DND-41 (cell line): Measurements from ENCODE around the gene UNCX.

Experiments used
- ATAC-seq: fragments of 200-7000 bp; cut with Tn5 transposase; 3 replicates; pipeline ENCODE4 v1.9.1; 2021; ENCODE audit warnings: low read depth; ENCODE audit not compliant: insufficient read depth
- DNase-seq: peaks from one replicate; pipeline ENCODE4 v3.0.0-alpha.2; 2020
- H2AFZ ChIP-seq: 2 replicates; pipeline ENCODE4 v1.6.0; 2012; ENCODE audit warnings: low read depth, low read length
- H3K27ac ChIP-seq: 2 replicates; pipeline ENCODE4 v1.5.1; 2012; ENCODE audit warnings: low read length, inconsistent platforms
- H3K27me3 ChIP-seq: fragments of 200-600 bp; sonication (generic); 2 replicates; pipeline ENCODE4 v1.6.0; 2012; ENCODE audit warnings: low read length, mild to moderate bottlenecking, inconsistent platforms; ENCODE audit not compliant: insufficient read depth, poor library complexity
- H3K36me3 ChIP-seq: 2 replicates; pipeline ENCODE4 v1.5.1; 2012; ENCODE audit warnings: low read length, inconsistent platforms; ENCODE audit not compliant: insufficient read depth
- H3K4me1 ChIP-seq: 2 replicates; pipeline ENCODE4 v1.5.1; 2012; ENCODE audit warnings: mild to moderate bottlenecking, low read length; ENCODE audit not compliant: insufficient read depth
- H3K4me2 ChIP-seq: 2 replicates; pipeline ENCODE4 v1.6.0; 2012; ENCODE audit warnings: mild to moderate bottlenecking, moderate library complexity, low read length, inconsistent platforms; ENCODE audit not compliant: insufficient read depth
- H3K4me3 ChIP-seq, 2 experiments: fragments of 200-600 bp in 1 of 2; shearing (Covaris generic) in 1 of 2; 2 replicates each; pipeline ENCODE4 v1.5.1; 2012 to 2016; ENCODE audit warnings: inconsistent platforms in 2 of 2, low read length in 2 of 2, mild to moderate bottlenecking in 2 of 2, low read depth in 1 of 2, moderate library complexity in 1 of 2
- H3K79me2 ChIP-seq: 2 replicates; pipeline ENCODE4 v1.6.0; 2012; ENCODE audit warnings: low read length, inconsistent platforms; ENCODE audit not compliant: insufficient read depth
- H3K9ac ChIP-seq: 2 replicates; pipeline ENCODE4 v1.6.0; 2012; ENCODE audit warnings: low read depth, mild to moderate bottlenecking, inconsistent platforms, low read length, moderate library complexity
- H3K9me3 ChIP-seq: 2 replicates; pipeline ENCODE4 v1.5.1; 2012; ENCODE audit warnings: low read length, moderate library complexity, mild to moderate bottlenecking, inconsistent platforms; ENCODE audit not compliant: insufficient read depth, severe bottlenecking
- H4K20me1 ChIP-seq: 2 replicates; pipeline ENCODE4 v1.6.0; 2012; ENCODE audit warnings: low read length; ENCODE audit not compliant: insufficient read depth
- EZH2 ChIP-seq: IDR thresholded peaks from 3 replicates; pipeline ENCODE4 v1.6.1; 2012; ENCODE audit warnings: borderline replicate concordance, low read depth, mild to moderate bottlenecking, moderate library complexity, low read length, inconsistent platforms; ENCODE audit not compliant: severe bottlenecking
- TF ChIP-seq, protein P1 (sequence below): IDR thresholded peaks from 2 replicates; pipeline ENCODE4 v1.5.1; 2012; ENCODE audit warnings: borderline replicate concordance, low read length, moderate library complexity, mild to moderate bottlenecking; ENCODE audit not compliant: poor library complexity, severe bottlenecking; ENCODE audit errors: extremely low read depth

UNCX gene

DNA sequence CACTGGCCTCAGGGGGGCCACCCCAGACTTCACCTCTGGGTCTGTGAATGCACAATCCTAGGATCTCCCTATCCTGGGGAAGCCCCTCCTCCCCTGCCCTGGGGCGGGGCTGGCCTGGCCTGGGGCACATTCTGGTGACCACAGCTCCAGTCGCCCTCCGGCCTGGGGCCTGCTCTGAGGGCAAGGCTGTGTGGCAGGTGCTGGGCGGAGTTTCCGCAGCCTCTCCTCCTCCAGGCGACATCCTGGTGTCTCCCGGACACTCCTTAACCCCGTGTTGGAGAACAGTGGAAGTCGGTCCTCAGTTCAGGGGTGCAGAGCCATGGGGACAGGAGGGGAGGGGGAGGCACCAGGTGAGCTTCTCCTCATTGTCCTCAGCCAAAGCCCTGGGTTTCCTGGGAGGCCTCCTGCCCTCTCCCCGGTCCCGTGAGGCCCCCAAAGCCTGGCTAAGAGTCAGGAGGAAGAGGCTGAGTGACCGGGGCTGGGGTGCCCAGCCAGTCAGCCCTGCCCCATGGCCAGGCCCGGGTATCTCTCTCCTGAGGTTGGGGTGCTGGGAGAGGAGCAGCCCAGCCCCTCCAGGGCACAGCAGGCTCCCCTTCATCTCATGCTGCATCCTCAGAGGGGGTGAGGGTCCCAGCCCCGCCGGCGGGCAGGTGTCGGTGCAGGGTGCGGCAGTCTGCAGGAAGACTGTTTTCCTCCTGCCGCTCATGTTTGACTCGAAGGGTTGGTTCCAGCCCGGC lies 22.6 kb downstream of the UNCX start:
- Histone ChIP-seq H3K4me2 (no peak overlapping the region), H2AFZ (no peak overlapping the region), H3K4me1 (no peaks in the 10 kb centered on the region), H3K27me3 (peaks cover 3% of the 10 kb centered on the region), H3K9ac (no peak overlapping the region), H3K4me3 (no peak overlapping the region), H3K9me3 (no peaks in the 10 kb centered on the region), H3K36me3 (no peaks in the 10 kb centered on the region), H4K20me1 (0 out of 2 replicates have a peak, but pooled peaks cover 4% of the 10 kb centered on the region), H3K79me2 (no peaks in the 10 kb centered on the region), H3K27ac (no peak overlapping the region)
- no peak for TF ChIP-seq EZH2
- TF ChIP-seq, protein P1, sequence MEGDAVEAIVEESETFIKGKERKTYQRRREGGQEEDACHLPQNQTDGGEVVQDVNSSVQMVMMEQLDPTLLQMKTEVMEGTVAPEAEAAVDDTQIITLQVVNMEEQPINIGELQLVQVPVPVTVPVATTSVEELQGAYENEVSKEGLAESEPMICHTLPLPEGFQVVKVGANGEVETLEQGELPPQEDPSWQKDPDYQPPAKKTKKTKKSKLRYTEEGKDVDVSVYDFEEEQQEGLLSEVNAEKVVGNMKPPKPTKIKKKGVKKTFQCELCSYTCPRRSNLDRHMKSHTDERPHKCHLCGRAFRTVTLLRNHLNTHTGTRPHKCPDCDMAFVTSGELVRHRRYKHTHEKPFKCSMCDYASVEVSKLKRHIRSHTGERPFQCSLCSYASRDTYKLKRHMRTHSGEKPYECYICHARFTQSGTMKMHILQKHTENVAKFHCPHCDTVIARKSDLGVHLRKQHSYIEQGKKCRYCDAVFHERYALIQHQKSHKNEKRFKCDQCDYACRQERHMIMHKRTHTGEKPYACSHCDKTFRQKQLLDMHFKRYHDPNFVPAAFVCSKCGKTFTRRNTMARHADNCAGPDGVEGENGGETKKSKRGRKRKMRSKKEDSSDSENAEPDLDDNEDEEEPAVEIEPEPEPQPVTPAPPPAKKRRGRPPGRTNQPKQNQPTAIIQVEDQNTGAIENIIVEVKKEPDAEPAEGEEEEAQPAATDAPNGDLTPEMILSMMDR, result no peak
- ATAC-seq (no peak), DNase-seq (no peak)

- Histone ChIP-seq H3K4me2 (no peak overlapping the region), H3K79me2 (no peaks in the 10 kb centered on the region), H3K9me3 (no peaks in the 10 kb centered on the region), H3K36me3 (no peaks in the 10 kb centered on the region), H3K27me3 (no peaks in the 10 kb centered on the region), H3K4me3 (no peak overlapping the region), H2AFZ (no peak overlapping the region), H3K4me1 (no peaks in the 10 kb centered on the region), H3K27ac (no peak overlapping the region), H3K9ac (no peak overlapping the region), H4K20me1 (0 out of 2 replicates have a peak, but pooled peaks cover 4% of the 10 kb centered on the region)
- DNase-seq (no peak), ATAC-seq (no peak)
- TF ChIP-seq, protein P1, result no peak
- no peak for TF ChIP-seq EZH2
These were observed 23.2 kb downstream of the UNCX start for GRCh38 chr7:1255817-1256340.

- H3K27me3 ChIP-seq, result no peaks in the 10 kb centered on the region
- no peaks in the 10 kb centered on the region for H3K36me3 ChIP-seq
- H3K79me2 ChIP-seq, result no peaks in the 10 kb centered on the region
- H3K9me3 ChIP-seq, result no peaks in the 10 kb centered on the region
- DNase-seq (no peak), ATAC-seq (no peak)
- no peak overlapping the region for H3K4me2 ChIP-seq
- no peak overlapping the region for H3K27ac ChIP-seq
- no peak overlapping the region for H3K4me3 ChIP-seq
- TF ChIP-seq, protein P1, result no peak
- TF ChIP-seq EZH2, result no peak
- H4K20me1 ChIP-seq, result 0 out of 2 replicates have a peak, but pooled peaks cover 4% of the 10 kb centered on the region
- H2AFZ ChIP-seq, result no peak overlapping the region
- no peaks in the 10 kb centered on the region for H3K4me1 ChIP-seq
- H3K9ac ChIP-seq, result no peak overlapping the region
These were observed 23.9 kb downstream of the UNCX start for GRCh38 chr7:1256621-1257020.
